Sigmoid colon (tissue), 7 donors: ENCODE data around the gene FHIP1B. TPM values are rescaled to one million over a fixed set of nuclear protein-coding genes. Genes with fewer than 3 reads are reported as not detected.
A peak's percentile ranks its signal among the peaks of the same experiment; 100 is the strongest.

Experiments used
- DNase-seq: peaks from one replicate; pipeline ENCODE4 v3.0.0-alpha.2; 2019
- H3K27ac ChIP-seq, 4 donors: fragments of 200-600 bp; sonication (generic); one replicate each; pipeline ENCODE4 v1.5.1; 2016 to 2019; ENCODE audit warnings: mild to moderate bottlenecking in 1 of 4
- H3K27me3 ChIP-seq, 3 donors: fragments of 200-600 bp; sonication (generic); one replicate each; pipeline ENCODE4 v1.5.1; 2019; ENCODE audit warnings: mild to moderate bottlenecking in 1 of 3
- H3K36me3 ChIP-seq, 4 donors: fragments of 200-600 bp; sonication (generic); one replicate each; pipeline ENCODE4 v1.5.1; 2016 to 2019
- H3K4me1 ChIP-seq, 4 donors: fragments of 200-600 bp; sonication (generic); one replicate each; pipeline ENCODE4 v1.5.1; 2017 to 2019
- H3K4me3 ChIP-seq, 4 donors: fragments of 200-600 bp; sonication (generic); one replicate each; pipeline ENCODE4 v1.5.1; 2017 to 2019; ENCODE audit warnings: mild to moderate bottlenecking in 2 of 4, moderate library complexity in 1 of 4
- H3K9me3 ChIP-seq, 4 donors: fragments of 200-600 bp in 3 of 4; sonication (generic) in 3 of 4; one replicate each; pipeline versions ENCODE4 v1.5.1 to v1.6.1; 2013 to 2019
- CTCF ChIP-seq, 4 experiments: fragments of 450-650 bp in 3 of 4; fragments of 200-600 bp in 1 of 4; IDR thresholded peaks; one replicate each; pipeline ENCODE4 v1.5.1; 2016 to 2019; ENCODE audit warnings: antibody characterized with exemption in 4 of 4, mild to moderate bottlenecking in 3 of 4, moderate library complexity in 2 of 4
- EP300 ChIP-seq, 4 donors: sonication (generic); formaldehyde crosslinking; IDR thresholded peaks; one replicate each; pipeline ENCODE4 v1.6.1; 2017; ENCODE audit warnings: antibody characterized with exemption in 4 of 4
- POLR2A ChIP-seq, 2 donors: fragments of 450-650 bp; IDR thresholded peaks; one replicate each; pipeline ENCODE4 v1.6.1; 2016; ENCODE audit warnings: antibody characterized with exemption in 2 of 2, mild to moderate bottlenecking in 2 of 2, moderate library complexity in 2 of 2
- POLR2AphosphoS5 ChIP-seq, 4 donors: sonication (generic); formaldehyde crosslinking; IDR thresholded peaks; one replicate each; pipeline ENCODE4 v1.6.1; 2017; ENCODE audit warnings: antibody characterized with exemption in 4 of 4
- WGBS, 2 donors: extraction: QIAGEN DNeasy Blood & Tissue Kit; methylation state at CpG; one replicate each; pipeline ENCODE4 v1.1.7; 2013; 5-methylcytosine and 5-hydroxymethylcytosine counted together
- intact Hi-C: fragments of 100-400 bp; cut with DNase I; formaldehyde crosslinking; loops from one replicate; pipeline ENCODE4 v1.15.1; 2023
- polyA plus RNA-seq, 3 donors: library from polyadenylated mRNA; stranded (reverse); fragments of 200-250 nt; gene quantifications; one replicate each; pipeline ENCODE4 v1.2.3, GENCODE V29; 2013
- total RNA-seq, 4 donors: library from RNA; depleted of rRNA; stranded (reverse); fragments of >200 nt; gene quantifications; one replicate each; pipeline ENCODE4 v1.1.0, GENCODE V29; 2016
- donor health status: healthy with polysubstance abuse.
- donor health status: Bipolar disorder and iron deficiency.
- donor health status: healthy.

The FHIP1B gene
- total and polyA plus RNA-seq, 7 donors = 21.6 to 89.0 (median 49.2) TPM

- 57 to 59% methylated on average over 5 of the region's 5 CpGs for WGBS, 2 donors
- H3K4me3 ChIP-seq = no peak overlapping the region
- intact Hi-C loops = no loop called here
- H3K27me3 ChIP-seq = peaks cover 15 to 45% (median 32%) of the 10 kb centered on the region in 3 donors
- H3K27ac ChIP-seq = no peak overlapping the region
- no peak for DNase-seq
- peaks cover 0 to 17% (median 17%) of the 10 kb centered on the region in 4 donors for H3K4me1 ChIP-seq
- H3K36me3 ChIP-seq = no peaks in the 10 kb centered on the region
- TF ChIP-seq CTCF (IDR thresholded peaks at IDR 0.05) = no peak
- TF ChIP-seq POLR2AphosphoS5 (IDR thresholded peaks at IDR 0.05) = no peak
- no peak for TF ChIP-seq EP300 (IDR thresholded peaks at IDR 0.05)
- no peak for TF ChIP-seq POLR2A (IDR thresholded peaks at IDR 0.05)
- H3K9me3 ChIP-seq = no peaks in the 10 kb centered on the region
Measured at GRCh38 chr11:6260207-6260726, 25.8 kb upstream of the FHIP1B start.

GRCh38 chr11:6258571-6259081 lies 24.2 kb upstream of the FHIP1B start:
- H3K36me3 ChIP-seq = no peaks in the 10 kb centered on the region
- H3K9me3 ChIP-seq = no peaks in the 10 kb centered on the region
- H3K27ac ChIP-seq = no peak overlapping the region
- WGBS, 2 donors = 10 to 13% methylated on average over 16 of the region's 16 CpGs
- H3K4me1 ChIP-seq = peaks cover 0 to 17% (median 17%) of the 10 kb centered on the region in 4 donors
- H3K4me3 ChIP-seq = peak overlapping the region in 3 of 4 donors; percentile 41 to 49 (median 47)
- intact Hi-C loops = no loop called here
- DNase-seq = no peak
- peaks cover 15 to 42% (median 32%) of the 10 kb centered on the region in 3 donors for H3K27me3 ChIP-seq
- TF ChIP-seq POLR2A (IDR thresholded peaks at IDR 0.05) (no peak), POLR2AphosphoS5 (IDR thresholded peaks at IDR 0.05) (no peak), EP300 (IDR thresholded peaks at IDR 0.05) (no peak), CTCF (IDR thresholded peaks at IDR 0.05) (no peak)

- Histone ChIP-seq H3K4me3 (no peak overlapping the region), H3K36me3 (no peaks in the 10 kb centered on the region), H3K27me3 (peaks cover 15 to 42% (median 32%) of the 10 kb centered on the region in 3 donors), H3K4me1 (peaks cover 0 to 17% (median 17%) of the 10 kb centered on the region in 4 donors), H3K27ac (no peak overlapping the region), H3K9me3 (no peaks in the 10 kb centered on the region)
- no peak for DNase-seq
- TF ChIP-seq EP300 (IDR thresholded peaks at IDR 0.05) (no peak), POLR2A (IDR thresholded peaks at IDR 0.05) (no peak), CTCF (IDR thresholded peaks at IDR 0.05) (no peak), POLR2AphosphoS5 (IDR thresholded peaks at IDR 0.05) (no peak)
- intact Hi-C loops = no loop called here
- WGBS, 2 donors = 74 to 86% methylated on average over 3 of the region's 3 CpGs
Measured at GRCh38 chr11:6258141-6258540, 23.7 kb upstream of the FHIP1B start.

GRCh38 chr11:6253197-6253596 lies 18.8 kb upstream of the FHIP1B start:
- Histone ChIP-seq H3K27ac (peak overlapping the region in 1 of 4 donors; percentile 79), H3K9me3 (no peaks in the 10 kb centered on the region), H3K27me3 (peaks cover 1 to 13% (median 6%) of the 10 kb centered on the region in 3 donors), H3K4me3 (no peak overlapping the region), H3K36me3 (no peaks in the 10 kb centered on the region), H3K4me1 (peaks cover 0 to 23% (median 15%) of the 10 kb centered on the region in 4 donors)
- no peak for DNase-seq
- TF ChIP-seq POLR2AphosphoS5 (IDR thresholded peaks at IDR 0.05) (no peak), EP300 (IDR thresholded peaks at IDR 0.05) (no peak), CTCF (IDR thresholded peaks at IDR 0.05) (no peak), POLR2A (IDR thresholded peaks at IDR 0.05) (no peak)
- WGBS, 2 donors = 58 to 77% methylated on average over 1 of the region's 1 CpG
- intact Hi-C loops = no loop called here
